ENCODE measurements around the gene PCSK4.

Gene PCSK4

DNA sequence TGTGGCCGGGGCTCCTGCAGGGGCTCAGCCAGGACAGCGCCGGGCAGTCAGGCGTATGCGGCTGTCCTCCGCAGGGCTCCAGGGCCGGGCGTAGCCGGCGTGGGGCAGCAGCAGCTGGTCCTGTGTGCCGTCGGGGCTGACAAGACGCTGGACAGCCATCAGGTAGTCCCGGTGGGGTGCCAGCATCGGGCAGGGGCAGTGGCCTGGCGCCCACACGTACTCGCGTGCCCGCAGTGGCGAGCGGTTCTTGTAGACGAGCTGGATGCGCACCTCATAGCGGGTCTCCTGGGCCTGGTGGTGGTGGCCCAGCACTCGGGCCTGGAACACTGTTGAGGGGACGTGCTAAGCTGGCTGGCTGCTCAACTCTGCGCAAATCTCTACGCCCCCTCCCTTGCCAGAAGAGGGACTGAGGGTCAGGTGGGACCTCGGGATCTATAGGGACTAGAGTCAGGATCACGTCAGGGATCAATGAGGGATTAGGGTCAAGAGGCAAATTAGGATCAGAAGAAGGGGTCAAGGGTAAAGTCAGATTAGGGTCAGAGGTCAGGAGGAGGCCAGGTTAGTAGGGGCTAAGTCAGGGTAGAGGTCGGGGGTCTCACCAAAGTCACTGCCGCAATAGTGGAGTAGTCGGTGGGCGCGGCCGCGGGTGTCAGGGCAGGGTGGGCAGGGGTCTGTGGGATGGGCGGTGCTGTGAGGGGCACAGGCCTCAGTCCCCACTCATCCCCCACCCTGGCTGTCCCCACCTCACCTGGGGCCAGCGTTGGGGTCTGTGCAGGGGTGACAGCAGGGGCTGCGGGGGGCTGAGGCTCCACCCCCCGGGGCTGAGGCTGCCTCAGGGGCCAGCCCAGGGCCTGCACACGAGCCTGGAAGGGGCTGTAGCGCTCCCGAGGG, 16.1 kb upstream of the PCSK4 start:
- no peak for DNase-seq (ENCODE audit: low spot score)
- CTCF ChIA-PET, result interaction anchor here (0.6 kb wide), 1 partner anchor 27 kb away, joined by 3 read pairs; no protein-coding TSS in a partner anchor
- TF ChIP-seq, protein P1, sequence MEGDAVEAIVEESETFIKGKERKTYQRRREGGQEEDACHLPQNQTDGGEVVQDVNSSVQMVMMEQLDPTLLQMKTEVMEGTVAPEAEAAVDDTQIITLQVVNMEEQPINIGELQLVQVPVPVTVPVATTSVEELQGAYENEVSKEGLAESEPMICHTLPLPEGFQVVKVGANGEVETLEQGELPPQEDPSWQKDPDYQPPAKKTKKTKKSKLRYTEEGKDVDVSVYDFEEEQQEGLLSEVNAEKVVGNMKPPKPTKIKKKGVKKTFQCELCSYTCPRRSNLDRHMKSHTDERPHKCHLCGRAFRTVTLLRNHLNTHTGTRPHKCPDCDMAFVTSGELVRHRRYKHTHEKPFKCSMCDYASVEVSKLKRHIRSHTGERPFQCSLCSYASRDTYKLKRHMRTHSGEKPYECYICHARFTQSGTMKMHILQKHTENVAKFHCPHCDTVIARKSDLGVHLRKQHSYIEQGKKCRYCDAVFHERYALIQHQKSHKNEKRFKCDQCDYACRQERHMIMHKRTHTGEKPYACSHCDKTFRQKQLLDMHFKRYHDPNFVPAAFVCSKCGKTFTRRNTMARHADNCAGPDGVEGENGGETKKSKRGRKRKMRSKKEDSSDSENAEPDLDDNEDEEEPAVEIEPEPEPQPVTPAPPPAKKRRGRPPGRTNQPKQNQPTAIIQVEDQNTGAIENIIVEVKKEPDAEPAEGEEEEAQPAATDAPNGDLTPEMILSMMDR (conservative IDR thresholded peaks at IDR 0.05; ENCODE audit: low read depth), result no peak
- POLR2A ChIA-PET (ENCODE audit: low non-redundant PET), result interaction anchor here (0.6 kb wide), 1 partner anchor 9 kb away, joined by 3 read pairs; no protein-coding TSS in a partner anchor
- peak overlapping the region; percentile 90 for H3K27ac ChIP-seq

DNA sequence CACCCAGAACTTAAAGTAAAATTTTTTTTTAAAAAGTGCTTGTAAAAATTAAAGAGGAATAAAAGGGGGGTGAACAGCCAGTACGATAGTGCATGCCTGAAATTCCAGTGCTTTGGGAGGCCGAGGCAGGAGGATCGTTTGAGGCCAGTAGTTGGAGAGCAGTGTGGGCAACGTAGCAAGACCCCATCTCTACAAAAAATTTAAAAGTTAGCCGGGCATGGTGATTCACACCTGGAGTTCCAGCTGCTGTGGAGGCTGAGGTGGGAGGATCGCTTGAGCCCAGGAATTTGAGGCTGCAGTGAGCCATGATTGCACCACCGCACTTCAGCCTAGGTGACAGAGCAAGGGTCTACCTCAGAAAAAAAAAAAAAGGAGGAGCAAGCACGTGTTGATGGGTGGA, 14.9 kb upstream of the PCSK4 start:
- CTCF ChIA-PET, result interaction anchor here (0.7 to 1.1 kb wide), 2 partner anchors 41 to 196 kb away, joined by 3 read pairs; no protein-coding TSS in a partner anchor

DNA sequence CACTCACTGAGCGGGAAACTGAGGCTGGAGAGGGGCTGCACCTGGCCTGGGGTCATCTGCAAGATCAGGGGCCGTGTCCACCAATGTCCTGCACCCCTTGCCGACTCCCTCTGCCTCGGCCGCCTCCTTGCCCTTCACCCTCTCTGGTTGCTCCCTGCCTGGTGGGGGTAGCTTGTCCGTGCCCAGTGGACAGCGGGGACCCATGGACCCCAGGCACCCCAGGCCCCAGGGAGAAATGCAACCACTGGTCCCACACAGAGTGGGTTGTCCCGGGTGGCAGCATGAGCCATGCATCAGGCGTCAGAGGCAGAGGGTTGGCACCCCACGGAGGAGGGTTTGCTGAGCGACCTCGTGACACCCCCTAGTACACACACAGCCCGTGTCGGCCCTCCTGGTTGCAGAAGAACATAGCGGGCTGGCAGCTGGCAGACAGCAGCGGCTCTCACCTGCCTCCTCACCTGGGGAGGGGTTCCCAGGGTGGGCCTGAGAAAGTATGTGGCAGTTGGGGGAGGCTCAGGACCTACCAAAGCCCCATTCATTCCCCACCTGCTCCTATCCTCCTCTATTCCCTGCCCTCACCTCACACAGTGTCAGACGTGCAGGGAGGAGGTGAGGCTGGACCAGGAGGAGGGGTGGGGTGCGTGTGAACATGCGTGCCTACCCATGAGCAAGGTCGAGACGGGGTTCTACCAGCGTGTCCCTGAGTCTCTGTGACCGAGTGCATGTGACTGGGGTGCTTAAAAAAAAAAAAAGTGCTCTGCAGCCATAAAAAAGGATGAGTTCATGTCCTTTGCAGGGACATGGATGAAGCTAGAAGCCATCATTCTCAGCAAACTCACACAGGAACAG, 14.0 kb upstream of the PCSK4 start:
- H3K27ac ChIP-seq, result peak overlapping the region; percentile 17; the same call in 1 of the 2 replicates
- no peak for DNase-seq (ENCODE audit: low spot score)
- CTCF ChIA-PET, result interaction anchor here (0.7 to 1.1 kb wide), 2 partner anchors 42 to 195 kb away, joined by 3 read pairs; no protein-coding TSS in a partner anchor
- POLR2A ChIA-PET (ENCODE audit: low non-redundant PET), result no interaction called here
- TF ChIP-seq, protein P1 (conservative IDR thresholded peaks at IDR 0.05; ENCODE audit: low read depth), result no peak

More for the DNA sequence above, 14.9 kb upstream of the PCSK4 start:
- H3K27ac ChIP-seq, result no peak overlapping the region
- TF ChIP-seq, protein P1 (conservative IDR thresholded peaks at IDR 0.05; ENCODE audit: low read depth), result no peak
- DNase-seq (ENCODE audit: low spot score), result no peak
- POLR2A ChIA-PET (ENCODE audit: low non-redundant PET), result no interaction called here

DNA sequence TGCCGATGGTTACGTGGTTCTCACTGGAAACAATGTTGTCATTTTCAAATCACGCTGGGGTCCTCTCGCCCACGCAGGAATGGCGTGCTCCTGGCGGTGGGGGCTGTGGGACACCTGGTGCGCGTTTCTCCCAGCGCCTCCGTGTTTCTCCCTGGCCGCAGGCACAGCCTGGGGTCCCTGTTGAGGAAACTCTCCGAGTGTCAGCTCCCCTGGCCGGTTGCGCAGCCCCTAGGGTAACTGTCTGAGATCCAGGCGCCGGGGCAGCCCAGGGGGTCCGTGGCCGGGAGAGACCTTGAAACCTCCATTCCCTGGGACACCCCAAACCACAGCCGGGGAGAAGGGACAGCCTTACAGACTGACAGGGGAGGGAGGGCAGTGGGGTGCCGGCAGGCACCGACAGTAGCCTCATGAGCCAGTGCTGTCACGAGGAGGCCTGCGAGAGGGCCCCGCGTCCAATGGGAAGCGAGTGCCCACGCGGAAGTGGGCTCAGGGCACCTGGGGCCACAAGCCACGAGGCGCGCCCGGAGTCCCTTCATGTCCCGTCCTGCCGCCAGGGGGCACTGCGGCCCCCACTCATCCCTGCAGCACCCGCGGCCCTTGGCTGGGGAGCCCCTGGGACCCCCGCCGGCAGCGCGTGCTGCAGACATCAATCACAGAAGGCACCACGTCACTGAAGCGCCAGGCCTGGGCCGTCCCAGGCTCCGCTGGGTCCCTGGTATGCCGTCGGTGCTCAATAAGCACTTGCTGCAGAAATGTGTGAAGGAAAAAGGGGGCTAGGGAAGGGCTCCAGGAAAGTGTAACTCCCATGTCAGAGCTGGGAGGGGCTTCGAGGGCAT, 13.2 kb upstream of the PCSK4 start:
- TF ChIP-seq, protein P1 (conservative IDR thresholded peaks at IDR 0.05; ENCODE audit: low read depth), result peak; percentile 77
- ChIA-PET CTCF (interaction anchor here (0.7 kb wide), 1 partner anchor 339 kb away, joined by 3 read pairs; no protein-coding TSS in a partner anchor), POLR2A (ENCODE audit: low non-redundant PET) (no interaction called here)
- DNase-seq (ENCODE audit: low spot score), result no peak
- no peak overlapping the region for H3K27ac ChIP-seq

DNA sequence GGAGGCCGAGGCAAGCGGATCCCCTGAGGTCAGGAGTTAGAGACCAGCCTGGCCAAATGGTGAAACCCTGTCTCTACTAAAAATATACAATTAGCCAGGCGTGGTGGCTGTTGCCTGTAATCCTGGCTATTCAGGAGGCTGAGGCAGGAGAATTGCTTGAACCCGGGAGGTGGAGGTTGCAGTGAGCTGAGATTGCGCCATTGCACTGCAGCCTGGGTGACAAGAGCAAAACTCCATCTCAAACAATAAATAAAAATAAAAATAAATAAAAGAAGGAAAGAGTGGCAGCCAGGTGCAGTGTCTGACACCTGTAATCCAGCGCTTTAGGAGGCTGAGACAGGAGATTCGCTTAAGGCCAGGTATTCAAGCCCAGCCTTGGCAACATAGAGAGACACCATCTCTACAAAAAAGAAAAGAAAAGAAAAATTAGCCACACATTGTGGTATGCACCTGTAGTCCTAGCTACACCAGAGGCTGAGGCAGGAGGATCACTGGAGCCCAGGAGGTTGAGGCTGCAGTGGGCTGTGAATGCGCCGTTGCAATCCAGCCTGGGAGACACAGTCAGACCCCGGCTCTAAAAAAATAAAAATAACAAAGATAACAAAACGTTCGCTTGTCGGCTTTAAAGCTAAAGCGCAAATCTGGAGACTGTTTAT, 12.4 kb upstream of the PCSK4 start:
- CTCF ChIA-PET, result interaction anchor here (0.7 kb wide), 1 partner anchor 339 kb away, joined by 3 read pairs; no protein-coding TSS in a partner anchor

More for the DNA sequence above, 12.4 kb upstream of the PCSK4 start:
- TF ChIP-seq, protein P1 (conservative IDR thresholded peaks at IDR 0.05; ENCODE audit: low read depth), result no peak
- H3K27ac ChIP-seq, result no peak overlapping the region
- POLR2A ChIA-PET (ENCODE audit: low non-redundant PET), result no interaction called here
- no peak for DNase-seq (ENCODE audit: low spot score)
